ENCODE measurements around the gene TSHZ2.

GRCh38 chr20:53487461-53488200 is 515.5 kb downstream of the TSHZ2 start:
- TF ChIP-seq RAD21 (conservative IDR thresholded peaks at IDR 0.05) (no peak), CTCF (IDR thresholded peaks at IDR 0.05; ENCODE audit: poor library complexity, severe bottlenecking) (no peak), EP300 (conservative IDR thresholded peaks at IDR 0.05; ENCODE audit: poor library complexity, severe bottlenecking) (no peak), POLR2AphosphoS5 (IDR thresholded peaks at IDR 0.05) (no peak)
